HepG2 (cell line): ENCODE data around the gene APBB1. TPM values are rescaled to one million over a fixed set of nuclear protein-coding genes. Genes with fewer than 3 reads are reported as not detected.

ENCODE experiments used
- ATAC-seq: fragments of 200-7000 bp; cut with Tn5 transposase; 3 replicates; pipeline ENCODE4 v1.9.1; 2020; ENCODE audit warnings: mild to moderate bottlenecking, moderate library complexity
- BruUV-seq: library from RNA; stranded (reverse); fragments of 400-500 nt; replicated peaks from 2 replicates; lab custom pipeline; 2021; lab: Mats Ljungman, UMichigan
- CTCF ChIA-PET: fragments of 300-600 bp; formaldehyde crosslinking; extraction: SDS; loops from one replicate; lab custom pipeline; 2021; ENCODE audit warnings: low total read pairs, inconsistent platforms, low intra/inter-chr PET ratio; lab: Yijun Ruan, JAX
- POLR2A ChIA-PET: fragments of 350-600 bp; sonication (Branson Sonifier 250); formaldehyde crosslinking; loops from one replicate; lab custom pipeline; 2020; ENCODE audit warnings: antibody characterized with exemption, inconsistent platforms; lab: Yijun Ruan, JAX
- DNase-seq: peaks from one replicate; pipeline ENCODE4 v3.0.0-alpha.2; 2015; ENCODE audit warnings: low spot score
- FAIRE-seq: peaks from 3 replicates; lab custom pipeline; 2011; peaks lifted over from hg19 to GRCh38; lab: Jason Lieb, UNC
- H2AFZ ChIP-seq: one replicate; pipeline ENCODE4 v1.6.1; 2011; ENCODE audit warnings: low read length, inconsistent platforms
- H3K27ac ChIP-seq: fragments of 300-600 bp; 3 replicates; pipeline ENCODE4 v1.8.0; 2011; ENCODE audit warnings: mixed run types, mild to moderate bottlenecking, mixed read lengths, low read length, inconsistent platforms; ENCODE audit not compliant: insufficient read depth; ENCODE audit errors: extremely low read length
- H3K27me3 ChIP-seq, 2 experiments: fragments of 200-600 bp in 1 of 2; 2 replicates in 1 of 2; 3 replicates in 1 of 2; pipeline versions ENCODE4 v1.6.0 to v1.8.0; 2011; ENCODE audit warnings: low read length in 2 of 2, mild to moderate bottlenecking in 2 of 2, moderate library complexity in 2 of 2, inconsistent platforms in 1 of 2; ENCODE audit not compliant: insufficient read depth in 2 of 2, control insufficient read depth in 1 of 2
- H3K36me3 ChIP-seq, 2 experiments: fragments of 200-600 bp in 1 of 2; replicated peaks in 1 of 2; 2 replicates in 1 of 2; 3 replicates in 1 of 2; pipeline versions ENCODE4 v1.5.1 to v1.8.0; 2011; ENCODE audit warnings: low read length in 2 of 2, inconsistent platforms in 1 of 2; ENCODE audit not compliant: insufficient read depth in 2 of 2, control insufficient read depth in 1 of 2
- H3K4me1 ChIP-seq: 2 replicates; pipeline ENCODE4 v1.5.1; 2012; ENCODE audit warnings: low read length, inconsistent platforms; ENCODE audit not compliant: insufficient read depth
- H3K4me2 ChIP-seq: 2 replicates; pipeline ENCODE4 v1.6.0; 2011; ENCODE audit warnings: low read depth, low read length, inconsistent platforms
- H3K4me3 ChIP-seq, 3 experiments: fragments of 200-600 bp in 1 of 3; sonication (generic), shearing (Covaris generic) in 1 of 3; replicated peaks in 1 of 3; 2 replicates each; pipeline ENCODE4 v1.5.1; 2011 to 2016; ENCODE audit warnings: low read length in 3 of 3, inconsistent platforms in 2 of 3, low read depth in 2 of 3, mild to moderate bottlenecking in 2 of 3, control low read depth in 1 of 3, mixed read lengths in 1 of 3; ENCODE audit not compliant: insufficient read depth in 1 of 3
- H3K79me2 ChIP-seq: one replicate; pipeline ENCODE4 v1.6.1; 2011; ENCODE audit warnings: low read length, inconsistent platforms; ENCODE audit not compliant: insufficient read depth
- H3K9ac ChIP-seq: 2 replicates; pipeline ENCODE4 v1.6.0; 2011; ENCODE audit warnings: mild to moderate bottlenecking, low read depth, low read length, inconsistent platforms; ENCODE audit not compliant: insufficient read depth
- H3K9me3 ChIP-seq: 2 replicates; pipeline ENCODE4 v1.5.1; 2012; ENCODE audit warnings: mild to moderate bottlenecking, low read length
- H4K20me1 ChIP-seq: 2 replicates; pipeline ENCODE4 v1.6.0; 2011; ENCODE audit warnings: inconsistent platforms, mild to moderate bottlenecking, low read length, moderate library complexity; ENCODE audit not compliant: insufficient read depth
- HOMEZ ChIP-seq: IDR thresholded peaks from 2 replicates; pipeline ENCODE4 v1.6.1; 2016; ENCODE audit warnings: low read depth
- RAD21 ChIP-seq: fragments of 450-650 bp; formaldehyde crosslinking; IDR thresholded peaks from 2 replicates; pipeline ENCODE4 v1.5.0; 2020; ENCODE audit warnings: mild to moderate bottlenecking
- RORA ChIP-seq: sonication (generic); formaldehyde crosslinking; IDR thresholded peaks from 2 replicates; pipeline ENCODE4 v1.5.0; 2020; ENCODE audit warnings: mild to moderate bottlenecking, missing genetic modification reagents, moderate library complexity
- SALL1 ChIP-seq: sonication (generic); formaldehyde crosslinking; IDR thresholded peaks from 2 replicates; pipeline ENCODE4 v1.8.0; 2022; ENCODE audit warnings: mild to moderate bottlenecking, missing genetic modification reagents
- TP53 ChIP-seq: sonication (generic); formaldehyde crosslinking; conservative IDR thresholded peaks from 2 replicates; pipeline ENCODE4 v1.4.0; 2020; ENCODE audit warnings: missing genetic modification reagents
- XRCC5 ChIP-seq: fragments of 200-400 bp; formaldehyde crosslinking; optimal IDR thresholded peaks from 2 replicates; pipeline ENCODE3; 2017; ENCODE audit warnings: mild to moderate bottlenecking, low read length
- ZBTB3 ChIP-seq: sonication (generic); formaldehyde crosslinking; IDR thresholded peaks from 2 replicates; pipeline ENCODE4 v1.4.0; 2020; ENCODE audit warnings: low read depth, mild to moderate bottlenecking, moderate library complexity, missing genetic modification reagents, borderline replicate concordance
- ZNF232 ChIP-seq: sonication (generic); formaldehyde crosslinking; IDR thresholded peaks from 2 replicates; pipeline ENCODE4 v1.4.0; 2020; ENCODE audit warnings: missing genetic modification reagents, borderline replicate concordance
- ZNF256 ChIP-seq: sonication (generic); formaldehyde crosslinking; conservative IDR thresholded peaks from 2 replicates; pipeline ENCODE4 v1.4.0; 2020; ENCODE audit warnings: missing genetic modification reagents
- ZNF503 ChIP-seq: sonication (generic); formaldehyde crosslinking; IDR thresholded peaks from 2 replicates; pipeline ENCODE4 v1.4.0; 2020; ENCODE audit warnings: missing genetic modification reagents
- ZNF614 ChIP-seq: IDR thresholded peaks from 2 replicates; pipeline ENCODE4 v1.6.1; 2018; ENCODE audit warnings: missing biosample characterization, missing genetic modification reagents, inconsistent platforms, borderline replicate concordance
- ZNF687 ChIP-seq: sonication (generic); formaldehyde crosslinking; IDR thresholded peaks from 2 replicates; pipeline ENCODE4 v1.5.1; 2020; ENCODE audit warnings: mild to moderate bottlenecking, missing genetic modification reagents, moderate library complexity
- ZNF740 ChIP-seq: sonication (generic); formaldehyde crosslinking; IDR thresholded peaks from 2 replicates; pipeline ENCODE4 v1.4.0; 2020; ENCODE audit warnings: missing genetic modification reagents
- WGBS: methylation state at CpG from one replicate; pipeline ENCODE4 v1.1.6; 2017; ENCODE audit warnings: low lambda C conversion rate; 5-methylcytosine and 5-hydroxymethylcytosine counted together
- in situ Hi-C: cut with HindIII; loops from 2 replicates; pipeline ENCODE4 v1.10.0; 2017; ENCODE audit warnings: low pct_unique_long_range_greater_than_20kb; ENCODE audit not compliant: extremely low pct_ligation_motif_present
- intact Hi-C: fragments of 100-400 bp; cut with micrococcal nuclease; formaldehyde crosslinking; loops from one replicate; pipeline ENCODE4 v1.10.0; 2022; ENCODE audit not compliant: unreplicated experiment
- polyA plus RNA-seq, 8 experiments: library from polyadenylated mRNA; depleted of rRNA in 3 of 8; stranded (reverse) in 7 of 8; unstranded in 1 of 8; fragments of >200 nt; fragmentation: Illumina TruSeq in 4 of 8; extraction: Trizol in 4 of 8; gene quantifications; 2 replicates each; pipeline versions ENCODE4 v1.2.1 to v1.2.3, GENCODE V29; 2011 to 2016; ENCODE audit warnings: low read depth in 4 of 8, missing spikeins in 1 of 8, mixed read lengths in 1 of 8; ENCODE audit not compliant: insufficient read depth in 1 of 8
- total RNA-seq, 5 experiments: library from RNA; depleted of rRNA; stranded (reverse); fragments of >200 nt; fragmentation: Illumina TruSeq; extraction: Trizol; gene quantifications; 2 replicates each; pipeline ENCODE4 v1.2.3, GENCODE V29; 2016; ENCODE audit warnings: low read depth in 1 of 5

Gene APBB1
- total and polyA plus RNA-seq, 2 of the 13 experiments (the other 11 are each of a cell fraction or from before 2014, with no cell fraction given), result 1.7 to 3.5 TPM

GRCh38 chr11:6362873-6363678 lies 55.8 kb downstream of the APBB1 start (continued):
- peak; percentile 31 for TF ChIP-seq XRCC5
- peak; percentile 17; the same call in 1 of the 2 replicates for TF ChIP-seq SALL1
- no peak for TF ChIP-seq ZNF256 (CRISPR knock-in tag)
- peak; percentile 56; the same call in 1 of the 2 replicates for TF ChIP-seq RAD21 (CRISPR knock-in tag)
- TF ChIP-seq ZNF614 (CRISPR knock-in tag), result no peak

- ChIA-PET POLR2A (interaction anchor here (1.1 kb wide), 1 partner anchor 257 kb away, joined by 3 read pairs; the partner anchor contains the start of gene TPP1), CTCF (interaction anchor here (0.5 to 2.2 kb wide), 5 partner anchors 9 to 111 kb away, joined by 3 to 13 read pairs (median 4); no protein-coding TSS in a partner anchor)
- Histone ChIP-seq H3K4me1 (peaks cover 12% of the 10 kb centered on the region), H3K27me3 (peaks cover 0 to 8% of the 10 kb centered on the region in 2 experiments; a peak in 2 of 5 replicates), H3K27ac (no peak overlapping the region), H2AFZ (no peak overlapping the region), H3K9me3 (no peaks in the 10 kb centered on the region), H3K79me2 (no peaks in the 10 kb centered on the region), H3K4me2 (no peak overlapping the region), H3K36me3 (no peaks in the 10 kb centered on the region), H4K20me1 (no peaks in the 10 kb centered on the region), H3K9ac (no peak overlapping the region), H3K4me3 (no peak overlapping the region)
- no peak for ATAC-seq
- BruUV-seq, result no TSS peak
- no peak for DNase-seq
- FAIRE-seq, result no peak
- intact Hi-C loops, result no loop called here
- in situ Hi-C loops, result no loop called here
- 40% methylated on average over 2 of the region's 5 CpGs for WGBS
- TF ChIP-seq RORA (CRISPR knock-in tag) (no peak), ZBTB3 (CRISPR knock-in tag) (no peak), TP53 (CRISPR knock-in tag) (no peak), ZNF503 (CRISPR knock-in tag) (no peak), ZNF740 (CRISPR knock-in tag) (no peak), ZNF232 (CRISPR knock-in tag) (no peak), HOMEZ (CRISPR knock-in tag) (no peak), ZNF687 (CRISPR knock-in tag) (no peak)
These were observed 56.6 kb downstream of the APBB1 start for GRCh38 chr11:6362185-6362872.
